Skeletal muscle satellite cell (primary cell): ENCODE measurements around the gene NCBP1.
A peak's percentile ranks its signal among the peaks of the same experiment; 100 is the strongest.
"Not testable (repeated sequence)": the region's sequence is repeated elsewhere in the genome, so short reads cannot be mapped to it uniquely, and the experiment has no call there.

Source experiments
- H3K27me3 ChIP-seq: 2 replicates; pipeline ENCODE4 v1.7.0; 2013; ENCODE audit warnings: low read length; ENCODE audit not compliant: control insufficient read depth, insufficient read depth
- H3K36me3 ChIP-seq: 2 replicates; pipeline ENCODE4 v1.7.0; 2013; ENCODE audit warnings: mild to moderate bottlenecking, control low read depth, low read length; ENCODE audit not compliant: insufficient read depth
- H3K4me1 ChIP-seq: 2 replicates; pipeline ENCODE4 v1.7.0; 2013; ENCODE audit warnings: low read length; ENCODE audit not compliant: control insufficient read depth, insufficient read depth
- H3K4me2 ChIP-seq: 2 replicates; pipeline ENCODE4 v1.7.0; 2013; ENCODE audit warnings: mild to moderate bottlenecking, low read length
- H3K4me3 ChIP-seq: 2 replicates; pipeline ENCODE4 v1.7.0; 2013; ENCODE audit warnings: low read length
- H3K9ac ChIP-seq: 2 replicates; pipeline ENCODE4 v1.7.0; 2013; ENCODE audit warnings: mild to moderate bottlenecking, low read depth, low read length, moderate library complexity
- H3K9me3 ChIP-seq: replicated peaks from 2 replicates; pipeline ENCODE4 v1.7.0; 2013; ENCODE audit warnings: mild to moderate bottlenecking, control low read depth, low read length

Gene NCBP1

GRCh38 chr9:97688654-97689053 is 55.0 kb downstream of the NCBP1 start:
- Histone ChIP-seq H3K4me1 (peaks cover 7% of the 10 kb centered on the region), H3K36me3 (peaks cover 34% of the 10 kb centered on the region), H3K4me3 (no peak overlapping the region), H3K27me3 (no peaks in the 10 kb centered on the region), H3K9ac (no peak overlapping the region), H3K9me3 (no peaks in the 10 kb centered on the region), H3K4me2 (no peak overlapping the region)

- Histone ChIP-seq H3K9ac (no peak overlapping the region), H3K4me3 (no peak overlapping the region)
Measured at GRCh38 chr9:97689401-97690180, 56.0 kb downstream of the NCBP1 start.

GRCh38 chr9:97694769-97695168 is 61.1 kb downstream of the NCBP1 start:
- no peaks in the 10 kb centered on the region for H3K27me3 ChIP-seq
- no peaks in the 10 kb centered on the region for H3K9me3 ChIP-seq
- H3K36me3 ChIP-seq = peaks cover 5% of the 10 kb centered on the region
- H3K4me2 ChIP-seq = peak overlapping the region; percentile 88
- H3K4me1 ChIP-seq = peaks cover 25% of the 10 kb centered on the region
- H3K4me3 ChIP-seq = no peak overlapping the region
- H3K9ac ChIP-seq = no peak overlapping the region

More at GRCh38 chr9:97689401-97690180, 56.0 kb downstream of the NCBP1 start:
- H3K9me3 ChIP-seq = no peaks in the 10 kb centered on the region
- no peak overlapping the region for H3K4me2 ChIP-seq
- H3K36me3 ChIP-seq = peaks cover 26% of the 10 kb centered on the region
- no peaks in the 10 kb centered on the region for H3K27me3 ChIP-seq
- H3K4me1 ChIP-seq = peaks cover 7% of the 10 kb centered on the region

GRCh38 chr9:97695390-97695789 is 61.8 kb downstream of the NCBP1 start:
- H3K4me3 ChIP-seq = peak overlapping the region; percentile 91
- H3K4me1 ChIP-seq = peaks cover 22% of the 10 kb centered on the region
- H3K9ac ChIP-seq = peak overlapping the region; percentile 92
- no peaks in the 10 kb centered on the region for H3K9me3 ChIP-seq
- peak overlapping the region; percentile 88 for H3K4me2 ChIP-seq
- no peaks in the 10 kb centered on the region for H3K27me3 ChIP-seq
- H3K36me3 ChIP-seq = peaks cover 5% of the 10 kb centered on the region

GRCh38 chr9:97695995-97696802 is 62.6 kb downstream of the NCBP1 start:
- peaks cover 22% of the 10 kb centered on the region for H3K4me1 ChIP-seq
- H3K4me2 ChIP-seq = peak overlapping the region; percentile 88
- H3K9me3 ChIP-seq = no peaks in the 10 kb centered on the region
- H3K4me3 ChIP-seq = peak overlapping the region; percentile 91
- H3K36me3 ChIP-seq = no peaks in the 10 kb centered on the region
- H3K27me3 ChIP-seq = peaks cover 2% of the 10 kb centered on the region
- peak overlapping the region; percentile 92 for H3K9ac ChIP-seq

- Histone ChIP-seq H3K9me3 (no peaks in the 10 kb centered on the region), H3K4me3 (peak within 1 kb of the TSS; percentile 91), H3K9ac (peak within 1 kb of the TSS; percentile 92), H3K4me1 (peaks cover 22% of the 10 kb centered on the region), H3K27me3 (peaks cover 6% of the 10 kb centered on the region), H3K4me2 (peak within 1 kb of the TSS; percentile 88), H3K36me3 (no peaks in the 10 kb centered on the region)
Measured at GRCh38 chr9:97696803-97697601, 63.4 kb downstream of the NCBP1 start, which contains the start of gene XPA. TSS of gene XPA (minus strand) at chr9:97697340. CDS start at chr9:97697292, 48 bp downstream.

GRCh38 chr9:97697837-97698236 is 64.2 kb downstream of the NCBP1 start:
- peaks cover 6% of the 10 kb centered on the region for H3K27me3 ChIP-seq
- peak overlapping the region; percentile 88 for H3K4me2 ChIP-seq
- H3K4me1 ChIP-seq = peaks cover 22% of the 10 kb centered on the region
- H3K36me3 ChIP-seq = no peaks in the 10 kb centered on the region
- peak overlapping the region; percentile 91 for H3K4me3 ChIP-seq
- H3K9me3 ChIP-seq = no peaks in the 10 kb centered on the region
- H3K9ac ChIP-seq = peak overlapping the region; percentile 92

GRCh38 chr9:97698865-97699264 is 65.2 kb downstream of the NCBP1 start:
- H3K4me3 ChIP-seq = no peak overlapping the region
- no peaks in the 10 kb centered on the region for H3K36me3 ChIP-seq

GRCh38 chr9:97699281-97699680 is 65.7 kb downstream of the NCBP1 start:
- H3K9me3 ChIP-seq, H3K4me3 ChIP-seq, H3K36me3 ChIP-seq, H3K9ac ChIP-seq, H3K4me2 ChIP-seq, H3K27me3 ChIP-seq: not testable (repeated sequence)
- H3K4me1 ChIP-seq = peaks cover 32% of the 10 kb centered on the region

More at GRCh38 chr9:97698865-97699264, 65.2 kb downstream of the NCBP1 start:
- Histone ChIP-seq H3K9ac (no peak overlapping the region), H3K4me1 (peaks cover 28% of the 10 kb centered on the region), H3K27me3 (peaks cover 6% of the 10 kb centered on the region), H3K9me3 (no peaks in the 10 kb centered on the region), H3K4me2 (no peak overlapping the region)

- not testable (repeated sequence) for H3K9me3 ChIP-seq, H3K27me3 ChIP-seq, H3K4me2 ChIP-seq, H3K9ac ChIP-seq, H3K36me3 ChIP-seq, H3K4me3 ChIP-seq
- peaks cover 36% of the 10 kb centered on the region for H3K4me1 ChIP-seq
Measured at GRCh38 chr9:97699824-97700223, 66.2 kb downstream of the NCBP1 start.
